Thoracic aorta (tissue), 2 donors: ENCODE data around the gene KMT2B. TPM values are rescaled to one million over a fixed set of nuclear protein-coding genes. Genes with fewer than 3 reads are reported as not detected.
A peak's percentile ranks its signal among the peaks of the same experiment; 100 is the strongest.
"Not testable (repeated sequence)": the region's sequence is repeated elsewhere in the genome, so short reads cannot be mapped to it uniquely, and the experiment has no call there.

Experiments used
- ATAC-seq: fragments of 150-250 bp; one replicate; pipeline ENCODE4 v1.8.0; 2017; ENCODE audit warnings: low read depth; ENCODE audit not compliant: insufficient number of reproducible peaks, low FRiP score
- DNase-seq: peaks from one replicate; pipeline ENCODE4 v3.0.0-alpha.2; 2020; ENCODE audit warnings: low spot score
- H3K27ac ChIP-seq, 2 donors: fragments of 200-600 bp; sonication (generic); 1 replicate in 1 of 2; 2 replicates in 1 of 2; pipeline ENCODE4 v1.5.1; 2016; ENCODE audit warnings: mild to moderate bottlenecking in 2 of 2, moderate library complexity in 2 of 2
- H3K27me3 ChIP-seq: fragments of 200-600 bp; sonication (generic); replicated peaks from 2 replicates; pipeline ENCODE4 v1.6.0; 2016; ENCODE audit warnings: mild to moderate bottlenecking; ENCODE audit not compliant: insufficient read depth
- H3K36me3 ChIP-seq: fragments of 200-600 bp; sonication (generic); one replicate; pipeline ENCODE4 v1.5.1; 2016
- H3K4me1 ChIP-seq, 2 donors: fragments of 200-600 bp; sonication (generic); 1 replicate in 1 of 2; 2 replicates in 1 of 2; pipeline versions ENCODE4 v1.5.1 to v1.6.0; 2016; ENCODE audit warnings: low read depth in 2 of 2, mild to moderate bottlenecking in 1 of 2; ENCODE audit not compliant: control insufficient read depth in 1 of 2
- H3K4me3 ChIP-seq: fragments of 200-600 bp; sonication (generic); 2 replicates; pipeline ENCODE4 v1.5.1; 2016; ENCODE audit warnings: mild to moderate bottlenecking
- H3K9me3 ChIP-seq: fragments of 200-600 bp; sonication (generic); 2 replicates; pipeline ENCODE4 v1.5.1; 2016
- CTCF ChIP-seq: fragments of 200-600 bp; sonication (generic); IDR thresholded peaks from one replicate; pipeline ENCODE4 v1.5.1; 2019; ENCODE audit warnings: antibody characterized with exemption
- total RNA-seq, 2 donors: library from RNA; depleted of rRNA; stranded (reverse); fragments of >200 nt; gene quantifications; one replicate each; pipeline versions ENCODE4 v1.1.0 to v1.2.3, GENCODE V29; 2016

KMT2B gene
- total RNA-seq, 2 donors from 2014 or later, result 26.4 to 31.3 TPM

DNA sequence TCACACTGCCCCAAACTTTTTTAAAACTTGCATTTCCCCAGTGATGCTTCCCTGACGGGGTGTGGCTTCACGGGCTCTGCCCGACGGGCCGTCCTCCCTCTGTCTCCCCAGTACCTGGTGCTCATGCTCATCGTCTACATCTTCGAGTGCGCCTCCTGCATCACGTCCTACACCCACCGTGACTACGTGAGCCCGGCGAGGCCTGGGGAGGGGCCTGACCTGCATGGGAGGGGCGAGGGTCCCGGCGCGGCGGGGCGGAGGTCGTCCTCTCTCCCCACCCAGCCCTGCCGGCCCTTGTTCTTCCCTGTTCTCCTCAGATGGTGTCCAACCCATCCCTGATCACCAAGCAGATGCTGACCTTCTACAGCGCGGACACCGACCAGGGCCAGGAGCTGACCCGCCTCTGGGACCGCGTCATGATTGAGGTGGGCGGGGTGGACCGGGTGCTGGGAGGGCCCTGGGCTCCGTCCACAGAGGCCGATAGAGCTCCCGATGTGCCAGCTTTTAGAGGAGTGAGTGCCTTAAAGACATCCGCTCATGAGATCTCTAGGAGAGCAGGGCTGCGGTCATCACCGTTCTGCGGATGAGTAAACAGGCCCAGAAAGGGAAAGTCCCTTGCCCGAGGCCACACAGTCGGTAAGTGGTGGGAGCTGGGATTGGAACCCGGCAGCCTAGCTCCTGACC is 44.5 kb upstream of the KMT2B start:
- H3K27me3 ChIP-seq, result peaks cover 3% of the 10 kb centered on the region
- DNase-seq, result no peak
- H3K27ac ChIP-seq, result no peak overlapping the region
- no peak for TF ChIP-seq CTCF
- H3K36me3 ChIP-seq, result no peaks in the 10 kb centered on the region
- no peak for ATAC-seq
- H3K9me3 ChIP-seq, result no peaks in the 10 kb centered on the region
- peak overlapping the region; percentile 51 for H3K4me3 ChIP-seq
- peaks cover 0 to 4% of the 10 kb centered on the region in 2 donors for H3K4me1 ChIP-seq

GRCh38 chr19:35675589-35676140 is 42.1 kb upstream of the KMT2B start:
- Histone ChIP-seq H3K27me3 (peaks cover 3% of the 10 kb centered on the region), H3K27ac (no peak overlapping the region), H3K9me3 (no peaks in the 10 kb centered on the region), H3K36me3 (no peaks in the 10 kb centered on the region), H3K4me3 (no peak overlapping the region), H3K4me1 (peaks cover 0 to 4% of the 10 kb centered on the region in 2 donors)
- no peak for ATAC-seq
- no peak for TF ChIP-seq CTCF
- no peak for DNase-seq

GRCh38 chr19:35689836-35690235 is 28.0 kb upstream of the KMT2B start:
- no peak overlapping the region for H3K4me3 ChIP-seq
- no peak for TF ChIP-seq CTCF
- no peak overlapping the region for H3K27ac ChIP-seq
- ATAC-seq (no peak), DNase-seq (no peak)
- no peaks in the 10 kb centered on the region for H3K4me1 ChIP-seq
- no peaks in the 10 kb centered on the region for H3K27me3 ChIP-seq
- H3K9me3 ChIP-seq, result no peaks in the 10 kb centered on the region
- no peaks in the 10 kb centered on the region for H3K36me3 ChIP-seq

DNA sequence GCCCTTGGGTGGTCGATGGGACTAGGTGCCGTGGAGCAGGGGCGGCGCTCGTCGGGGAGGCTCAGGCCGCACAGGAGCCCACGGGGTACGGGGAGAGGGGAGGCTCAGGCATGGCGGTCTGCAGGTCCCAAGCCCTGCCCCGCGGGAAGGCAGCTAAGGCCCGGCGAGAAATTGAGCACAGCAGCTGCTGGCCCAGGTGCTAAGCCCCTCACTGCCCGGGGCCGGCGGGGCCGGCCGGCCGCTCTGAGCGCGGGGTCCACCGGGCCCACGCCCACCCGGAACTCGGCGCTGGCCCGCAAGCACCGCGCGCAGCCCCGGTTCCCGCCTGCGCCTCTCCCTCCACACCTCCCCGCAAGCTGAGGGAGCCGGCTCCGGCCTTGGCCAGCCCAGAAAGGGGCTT is 26.7 kb upstream of the KMT2B start:
- H3K4me1 ChIP-seq, DNase-seq, H3K36me3 ChIP-seq, H3K9me3 ChIP-seq, H3K4me3 ChIP-seq, H3K27me3 ChIP-seq, ATAC-seq, H3K27ac ChIP-seq: not testable (repeated sequence)

DNA sequence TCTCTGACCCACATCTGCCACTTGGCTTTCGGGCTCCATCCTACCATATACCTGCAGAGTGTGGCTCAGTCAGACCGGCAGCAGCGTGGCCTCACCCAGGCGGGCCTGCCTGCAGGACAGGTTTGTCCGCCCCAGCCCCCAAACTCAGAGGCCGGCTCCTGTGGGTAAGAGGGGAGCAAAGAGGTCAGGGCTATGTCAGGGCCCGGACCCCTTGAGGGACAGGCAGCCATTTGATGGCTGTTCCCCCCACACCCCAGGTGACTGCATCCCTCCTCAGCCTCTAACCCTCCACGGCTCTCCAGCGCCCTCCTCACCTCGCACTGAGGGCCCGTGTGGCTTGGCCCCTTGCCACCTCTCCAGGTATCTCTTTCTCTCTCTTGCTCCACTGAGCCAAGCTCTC is 25.8 kb upstream of the KMT2B start:
- no peaks in the 10 kb centered on the region for H3K36me3 ChIP-seq
- DNase-seq (no peak), ATAC-seq (no peak)
- H3K27me3 ChIP-seq, result no peaks in the 10 kb centered on the region
- H3K27ac ChIP-seq, result no peak overlapping the region
- no peak overlapping the region for H3K4me3 ChIP-seq
- no peaks in the 10 kb centered on the region for H3K4me1 ChIP-seq
- no peak for TF ChIP-seq CTCF
- H3K9me3 ChIP-seq, result no peaks in the 10 kb centered on the region

GRCh38 chr19:35693422-35693821 is 24.4 kb upstream of the KMT2B start:
- no peaks in the 10 kb centered on the region for H3K36me3 ChIP-seq
- no peak overlapping the region for H3K4me3 ChIP-seq
- DNase-seq, result no peak
- H3K4me1 ChIP-seq, result no peaks in the 10 kb centered on the region
- no peak overlapping the region for H3K27ac ChIP-seq
- H3K27me3 ChIP-seq, result no peaks in the 10 kb centered on the region
- TF ChIP-seq CTCF, result no peak
- no peaks in the 10 kb centered on the region for H3K9me3 ChIP-seq
- ATAC-seq, result no peak
